ENCODE results near the gene VPS51. TPM values are rescaled to one million over a fixed set of nuclear protein-coding genes. Genes with fewer than 3 reads are reported as not detected.
A peak's percentile ranks its signal among the peaks of the same experiment; 100 is the strongest.

VPS51 gene
- total and polyA plus RNA-seq, 2 of the 4 experiments (the other 2 are of a cell fraction): 56.3 to 113 TPM

DNA sequence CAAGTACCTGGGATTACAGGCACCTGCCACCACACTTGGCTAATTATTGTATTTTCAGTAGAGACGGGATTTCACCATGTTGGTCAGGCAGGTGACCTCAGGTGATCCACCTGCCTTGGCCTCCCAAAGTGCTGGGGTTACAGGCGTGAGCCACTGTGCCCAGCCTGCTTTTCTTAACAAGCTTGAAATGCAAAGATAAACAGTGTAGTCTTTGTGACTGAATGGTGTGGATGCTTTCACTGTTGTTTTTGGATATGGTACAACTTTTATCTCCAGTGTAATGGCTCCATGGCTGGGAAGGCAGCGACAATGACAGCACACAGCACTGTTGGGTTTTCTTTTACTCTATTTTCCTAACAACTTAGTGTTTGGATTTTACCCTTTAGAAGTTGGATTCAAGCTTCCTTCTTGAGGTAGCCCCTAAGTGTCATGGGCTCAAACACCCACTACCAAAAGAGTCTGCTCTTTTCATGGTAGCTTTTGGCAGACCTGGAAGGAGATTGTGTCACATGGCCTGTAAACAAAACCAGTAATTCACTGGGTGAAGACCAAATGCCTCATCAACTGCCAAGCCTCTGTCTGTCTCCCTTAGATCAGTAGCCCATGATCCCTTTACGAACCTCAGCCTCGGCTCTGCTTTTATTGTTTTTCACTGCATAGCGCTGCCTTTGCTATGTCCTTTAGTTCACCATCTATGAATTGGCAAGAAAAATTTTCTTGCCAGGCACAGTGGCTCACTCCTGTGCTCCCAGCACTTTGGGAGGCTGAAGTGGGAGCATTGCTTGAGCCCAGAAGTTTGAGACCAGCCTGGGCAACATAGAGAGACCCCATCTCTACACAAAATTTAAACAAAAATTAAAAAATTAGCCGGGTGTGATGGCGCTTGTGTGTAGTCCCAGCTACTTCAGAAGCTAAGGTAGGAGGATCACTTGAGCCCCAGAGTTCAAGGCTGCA lies 6.4 kb downstream of the VPS51 start:
- TF ChIP-seq, protein P1, sequence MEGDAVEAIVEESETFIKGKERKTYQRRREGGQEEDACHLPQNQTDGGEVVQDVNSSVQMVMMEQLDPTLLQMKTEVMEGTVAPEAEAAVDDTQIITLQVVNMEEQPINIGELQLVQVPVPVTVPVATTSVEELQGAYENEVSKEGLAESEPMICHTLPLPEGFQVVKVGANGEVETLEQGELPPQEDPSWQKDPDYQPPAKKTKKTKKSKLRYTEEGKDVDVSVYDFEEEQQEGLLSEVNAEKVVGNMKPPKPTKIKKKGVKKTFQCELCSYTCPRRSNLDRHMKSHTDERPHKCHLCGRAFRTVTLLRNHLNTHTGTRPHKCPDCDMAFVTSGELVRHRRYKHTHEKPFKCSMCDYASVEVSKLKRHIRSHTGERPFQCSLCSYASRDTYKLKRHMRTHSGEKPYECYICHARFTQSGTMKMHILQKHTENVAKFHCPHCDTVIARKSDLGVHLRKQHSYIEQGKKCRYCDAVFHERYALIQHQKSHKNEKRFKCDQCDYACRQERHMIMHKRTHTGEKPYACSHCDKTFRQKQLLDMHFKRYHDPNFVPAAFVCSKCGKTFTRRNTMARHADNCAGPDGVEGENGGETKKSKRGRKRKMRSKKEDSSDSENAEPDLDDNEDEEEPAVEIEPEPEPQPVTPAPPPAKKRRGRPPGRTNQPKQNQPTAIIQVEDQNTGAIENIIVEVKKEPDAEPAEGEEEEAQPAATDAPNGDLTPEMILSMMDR (conservative IDR thresholded peaks at IDR 0.05; ENCODE audit: low read depth, low read length): no peak
- TF ChIP-seq MAZ (IDR thresholded peaks at IDR 0.05; ENCODE audit: borderline replicate concordance, low read depth, low read length) (no peak), FOS (IDR thresholded peaks at IDR 0.05; ENCODE audit: low read depth, low read length) (no peak), CHD1 (IDR thresholded peaks at IDR 0.05; ENCODE audit: low read depth, low read length) (no peak), RAD21 (IDR thresholded peaks at IDR 0.05; ENCODE audit: low read length) (no peak), MXI1 (IDR thresholded peaks at IDR 0.05; ENCODE audit: borderline replicate concordance, low read depth, low read length) (no peak)
- TF ChIP-seq, protein P2, sequence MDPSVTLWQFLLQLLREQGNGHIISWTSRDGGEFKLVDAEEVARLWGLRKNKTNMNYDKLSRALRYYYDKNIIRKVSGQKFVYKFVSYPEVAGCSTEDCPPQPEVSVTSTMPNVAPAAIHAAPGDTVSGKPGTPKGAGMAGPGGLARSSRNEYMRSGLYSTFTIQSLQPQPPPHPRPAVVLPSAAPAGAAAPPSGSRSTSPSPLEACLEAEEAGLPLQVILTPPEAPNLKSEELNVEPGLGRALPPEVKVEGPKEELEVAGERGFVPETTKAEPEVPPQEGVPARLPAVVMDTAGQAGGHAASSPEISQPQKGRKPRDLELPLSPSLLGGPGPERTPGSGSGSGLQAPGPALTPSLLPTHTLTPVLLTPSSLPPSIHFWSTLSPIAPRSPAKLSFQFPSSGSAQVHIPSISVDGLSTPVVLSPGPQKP (IDR thresholded peaks at IDR 0.05; ENCODE audit: borderline replicate concordance, low read depth, low read length): no peak
- DNase-seq (peak; percentile 52), ATAC-seq (ENCODE audit: low read depth) (peak; percentile 79)
- no peak overlapping the region for H2BK20ac ChIP-seq (ENCODE audit: low read depth, low read length)
- H2BK15ac ChIP-seq (ENCODE audit: low read depth, low read length): no peak overlapping the region
- H3K79me1 ChIP-seq (ENCODE audit: low read depth in 1 of 2, low read length in 2 of 2): peaks cover 17 to 55% of the 10 kb centered on the region in 2 experiments
- H3K9ac ChIP-seq (ENCODE audit: low read depth, low read length): no peak overlapping the region
- peaks cover 3% of the 10 kb centered on the region; the same call in 1 of the 2 replicates for H4K20me1 ChIP-seq (ENCODE audit: insufficient read depth, low read length)
- intact Hi-C loops (cut with micrococcal nuclease) (no loop called here), in situ Hi-C loops (cut with MboI; ENCODE audit: low sequenced_read_pairs) (no loop called here), dilution Hi-C loops (cut with HindIII; ENCODE audit: low sequenced_read_pairs, unreplicated experiment) (no loop called here)
- H3K4me2 ChIP-seq (ENCODE audit: low read depth, low read length): no peak overlapping the region
- no TSS peak for BruUV-seq (replicated peaks)
- no peak overlapping the region for H4K91ac ChIP-seq (ENCODE audit: insufficient read depth, low read depth, low read length)
- no peak overlapping the region for H2BK5ac ChIP-seq (ENCODE audit: low read depth, low read length, poor library complexity, severe bottlenecking)
- H4K8ac ChIP-seq (ENCODE audit: low read depth in 2 of 2, low read length in 2 of 2): no peak overlapping the region
- no peak overlapping the region for H2AK5ac ChIP-seq (ENCODE audit: low read depth, low read length)
- H3K4me3 ChIP-seq (ENCODE audit: insufficient read depth, low read depth, low read length): no peak overlapping the region
- no peak overlapping the region; the same call in 1 of the 2 replicates for H3K27ac ChIP-seq (ENCODE audit: insufficient read depth, low read length)
- no peak overlapping the region for H4K5ac ChIP-seq (ENCODE audit: low read depth, low read length)
- H2AFZ ChIP-seq (replicated peaks; ENCODE audit: low read length, poor library complexity): no peak overlapping the region
- peaks cover 5% of the 10 kb centered on the region for H3K36me3 ChIP-seq (ENCODE audit: control insufficient read depth, insufficient read depth, low read length)
- no peak overlapping the region for H3K23ac ChIP-seq (ENCODE audit: low read depth, low read length)
- peaks cover 4% of the 10 kb centered on the region for H3K4me1 ChIP-seq (ENCODE audit: control insufficient read depth, insufficient read depth, low read length)
- no peak overlapping the region for H2AK9ac ChIP-seq (replicated peaks; ENCODE audit: low read depth, low read length, poor library complexity)
- peaks cover 11% of the 10 kb centered on the region for H3K9me1 ChIP-seq (ENCODE audit: insufficient read depth, low read length)
- H3K4ac ChIP-seq (ENCODE audit: low read depth, low read length): no peak overlapping the region
- H3K9me3 ChIP-seq (ENCODE audit: control insufficient read depth, insufficient read depth, low read length): no peaks in the 10 kb centered on the region
- no peak overlapping the region for H2BK120ac ChIP-seq (ENCODE audit: low read depth, low read length)
- H3K18ac ChIP-seq (ENCODE audit: low read depth, low read length): no peak overlapping the region
- no peak overlapping the region for H3K56ac ChIP-seq (ENCODE audit: extremely low read depth, insufficient read depth, low read length)
- ChIA-PET POLR2A (ENCODE audit: unreplicated experiment) (no interaction called here), CTCF (interaction anchor here (1.1 kb wide), 1 partner anchor 8 kb away, joined by 5 read pairs; no protein-coding TSS in a partner anchor)
- 67% methylated on average over 1 of the region's 8 CpGs; no CpG with 5 or more reads in 1 of the 2 experiments for WGBS, 2 experiments (ENCODE audit: extremely low coverage in 2 of 2, insufficient read length in 1 of 2)
- H3K27me3 ChIP-seq (ENCODE audit: control insufficient read depth, insufficient read depth, low read length): no peaks in the 10 kb centered on the region
- H3K14ac ChIP-seq (replicated peaks; ENCODE audit: low read depth, low read length): no peak overlapping the region

All from IMR-90 (cell line).